GM04503 (cell line): ENCODE data around the gene OXT.

ENCODE experiments used
- DNase-seq: peaks from one replicate; pipeline ENCODE4 v3.0.0-alpha.2; 2012; ENCODE audit warnings: low read depth

The OXT gene

GRCh38 chr20:3109350-3110302 is 38.2 kb downstream of the OXT start:
- no peak for DNase-seq

- DNase-seq = no peak
These were observed 40.1 kb downstream of the OXT start for GRCh38 chr20:3111507-3111906.

GRCh38 chr20:3111995-3112394 is 40.6 kb downstream of the OXT start:
- DNase-seq = no peak

GRCh38 chr20:3115190-3116107 is 44.0 kb downstream of the OXT start:
- DNase-seq = no peak

- no peak for DNase-seq
These were observed 44.9 kb downstream of the OXT start for GRCh38 chr20:3116341-3116740.

DNA sequence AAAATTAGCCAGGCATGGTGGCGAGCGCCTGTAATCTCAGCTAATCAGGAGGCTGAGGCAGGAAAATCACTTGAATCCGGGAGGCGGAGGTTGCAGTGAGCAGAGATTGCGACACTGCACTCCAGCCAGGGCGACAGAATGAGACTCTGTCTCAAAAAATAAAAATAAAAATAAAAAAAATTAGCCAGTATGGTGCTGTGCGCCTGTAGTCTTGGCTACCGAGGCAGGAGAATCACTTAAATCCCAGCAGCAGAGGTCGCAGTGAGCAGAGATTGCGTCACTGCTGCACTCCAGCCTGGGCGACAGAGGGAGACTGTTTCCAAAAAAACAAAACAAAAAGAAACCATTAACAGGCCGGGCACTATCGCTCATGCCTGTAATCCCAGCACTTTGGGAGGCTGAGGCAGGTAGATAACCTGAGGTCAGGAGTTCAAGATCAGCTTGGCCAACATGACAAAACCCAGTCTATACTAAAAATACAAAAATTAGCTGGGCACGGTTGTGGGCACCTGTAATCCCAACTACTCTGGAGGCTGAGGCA is 46.5 kb downstream of the OXT start:
- peak; percentile 44 for DNase-seq

- DNase-seq = no peak
These were observed 47.6 kb downstream of the OXT start for GRCh38 chr20:3119044-3119443.

DNA sequence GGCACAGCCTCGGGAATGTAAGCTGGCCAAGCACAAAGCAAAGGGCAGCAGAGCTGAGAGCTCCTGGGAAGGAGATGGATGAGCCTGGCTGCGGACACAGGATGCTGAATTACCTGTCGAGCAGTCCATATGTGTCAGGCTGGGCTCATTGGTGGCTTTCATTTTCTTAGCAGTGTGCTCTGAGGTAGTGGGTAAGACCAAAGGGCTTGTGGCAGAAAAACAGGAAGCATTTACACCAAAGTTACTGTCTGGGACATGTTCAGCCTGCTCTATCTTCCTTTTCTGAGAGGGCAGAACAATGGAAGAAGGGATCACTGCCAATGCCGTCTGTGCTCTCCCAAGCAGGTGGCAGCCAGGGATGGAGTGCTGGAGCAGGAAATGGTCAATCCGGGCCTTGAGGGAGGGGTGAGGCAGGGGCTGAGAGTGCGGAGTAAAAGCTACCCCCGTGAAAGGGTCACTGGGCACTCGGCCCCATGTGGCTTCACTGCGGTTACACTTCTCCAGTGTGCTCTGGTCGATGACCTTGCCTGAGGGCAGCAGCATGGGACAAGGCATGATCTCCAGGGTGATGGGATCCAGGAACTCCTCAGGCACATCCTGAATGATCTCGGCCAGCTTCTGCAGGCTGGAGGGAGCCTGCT is 50.0 kb downstream of the OXT start:
- DNase-seq = no peak
